ENCODE measurements around the gene CLEC6A.
"Not testable (repeated sequence)": the region's sequence is repeated elsewhere in the genome, so short reads cannot be mapped to it uniquely, and the experiment has no call there.

Gene CLEC6A

GRCh38 chr12:8455727-8456360 lies at the start of gene CLEC6A:
Gene CLEC6A, plus strand, starts transcription at chr12:8455962. Its CDS starts 150 bp downstream, at chr12:8456112.
- H3K27ac ChIP-seq: no peak within 1 kb of the TSS
- TF ChIP-seq CTCF (conservative IDR thresholded peaks at IDR 0.05; ENCODE audit: low read depth): no peak
- no peak for DNase-seq (ENCODE audit: low spot score)
- POLR2A ChIA-PET (ENCODE audit: low non-redundant PET): no interaction called here
- CTCF ChIA-PET: no interaction called here

GRCh38 chr12:8419576-8419975 lies 36.2 kb upstream of the CLEC6A start:
- DNase-seq (ENCODE audit: low spot score); POLR2A ChIA-PET (ENCODE audit: low non-redundant PET); CTCF ChIA-PET; H3K27ac ChIP-seq: not testable (repeated sequence)

- no peak overlapping the region for H3K27ac ChIP-seq
- CTCF ChIA-PET: no interaction called here
- no peak for TF ChIP-seq CTCF (conservative IDR thresholded peaks at IDR 0.05; ENCODE audit: low read depth)
- POLR2A ChIA-PET (ENCODE audit: low non-redundant PET): no interaction called here
- no peak for DNase-seq (ENCODE audit: low spot score)
Observed at GRCh38 chr12:8420506-8420905, 35.3 kb upstream of the CLEC6A start.

GRCh38 chr12:8444536-8445278 lies 11.1 kb upstream of the CLEC6A start:
- CTCF ChIA-PET; DNase-seq (ENCODE audit: low spot score); H3K27ac ChIP-seq; POLR2A ChIA-PET (ENCODE audit: low non-redundant PET): not testable (repeated sequence)

GRCh38 chr12:8445731-8446130 lies 10.0 kb upstream of the CLEC6A start:
- ChIA-PET CTCF (no interaction called here), POLR2A (ENCODE audit: low non-redundant PET) (no interaction called here)
- DNase-seq (ENCODE audit: low spot score): no peak
- no peak for TF ChIP-seq CTCF (conservative IDR thresholded peaks at IDR 0.05; ENCODE audit: low read depth)
- H3K27ac ChIP-seq: no peak overlapping the region

- TF ChIP-seq CTCF (conservative IDR thresholded peaks at IDR 0.05; ENCODE audit: low read depth): no peak
- ChIA-PET POLR2A (ENCODE audit: low non-redundant PET) (no interaction called here), CTCF (no interaction called here)
- no peak overlapping the region for H3K27ac ChIP-seq
- no peak for DNase-seq (ENCODE audit: low spot score)
Observed at GRCh38 chr12:8446642-8447547, 8.9 kb upstream of the CLEC6A start.

GRCh38 chr12:8449355-8449859 lies 6.4 kb upstream of the CLEC6A start:
- no peak for TF ChIP-seq CTCF (conservative IDR thresholded peaks at IDR 0.05; ENCODE audit: low read depth)
- CTCF ChIA-PET: interaction anchor here (1.0 kb wide), 1 partner anchor 53 kb away, joined by 3 read pairs; no protein-coding TSS in a partner anchor
- no peak for DNase-seq (ENCODE audit: low spot score)
- no peak overlapping the region for H3K27ac ChIP-seq
- POLR2A ChIA-PET (ENCODE audit: low non-redundant PET): interaction anchor here (0.6 kb wide), 1 partner anchor 1276 kb away, joined by 3 read pairs; no protein-coding TSS in a partner anchor
